HTERT RPE-1 (cell line): ENCODE results near the gene PRPSAP1.

ENCODE experiments used
- in situ Hi-C: fragments of 300-500 bp; cut with MboI; formaldehyde crosslinking; loops from 4 replicates; pipeline ENCODE4 v1.14.3; 2020; ENCODE audit warnings: low sequenced_read_pairs

Gene PRPSAP1

GRCh38 chr17:76267051-76267576 lies 86.6 kb downstream of the PRPSAP1 start:
- in situ Hi-C loops: no loop called here

GRCh38 chr17:76266244-76266938 lies 87.3 kb downstream of the PRPSAP1 start:
- in situ Hi-C loops: no loop called here

- in situ Hi-C loops: no loop called here
Observed at GRCh38 chr17:76265624-76266243, 88.0 kb downstream of the PRPSAP1 start.

- in situ Hi-C loops: no loop called here
Observed at GRCh38 chr17:76264755-76265623, 88.7 kb downstream of the PRPSAP1 start, which contains the start of gene UBALD2. Gene UBALD2 (plus strand): TSS chr17:76265348. CDS start chr17:76265506, 158 bp downstream.

- in situ Hi-C loops: no loop called here
Observed at GRCh38 chr17:76264425-76264754, 89.3 kb downstream of the PRPSAP1 start.

GRCh38 chr17:76263896-76264295 lies 89.8 kb downstream of the PRPSAP1 start:
- in situ Hi-C loops: no loop called here

- in situ Hi-C loops: no loop called here
Observed at GRCh38 chr17:76262732-76263344, 90.9 kb downstream of the PRPSAP1 start.

- in situ Hi-C loops: no loop called here
Observed at GRCh38 chr17:76261421-76262215, 92.1 kb downstream of the PRPSAP1 start.

GRCh38 chr17:76260669-76261068 lies 93.0 kb downstream of the PRPSAP1 start:
- in situ Hi-C loops: no loop called here

- in situ Hi-C loops: no loop called here
Observed at GRCh38 chr17:76260220-76260619, 93.5 kb downstream of the PRPSAP1 start.
